NCI-H345 treated with DMSO at 0.1 percent for 48 hours (cell line): Measurements from ENCODE around the gene NAV2.
"Not testable (repeated sequence)": the region's sequence is repeated elsewhere in the genome, so short reads cannot be mapped to it uniquely, and the experiment has no call there.

Experiments used
- DNase-seq: peaks from one replicate; lab custom pipeline; 2025; ENCODE audit not compliant: unreplicated experiment; lab: John Stamatoyannopoulos, UW

Gene NAV2

DNA sequence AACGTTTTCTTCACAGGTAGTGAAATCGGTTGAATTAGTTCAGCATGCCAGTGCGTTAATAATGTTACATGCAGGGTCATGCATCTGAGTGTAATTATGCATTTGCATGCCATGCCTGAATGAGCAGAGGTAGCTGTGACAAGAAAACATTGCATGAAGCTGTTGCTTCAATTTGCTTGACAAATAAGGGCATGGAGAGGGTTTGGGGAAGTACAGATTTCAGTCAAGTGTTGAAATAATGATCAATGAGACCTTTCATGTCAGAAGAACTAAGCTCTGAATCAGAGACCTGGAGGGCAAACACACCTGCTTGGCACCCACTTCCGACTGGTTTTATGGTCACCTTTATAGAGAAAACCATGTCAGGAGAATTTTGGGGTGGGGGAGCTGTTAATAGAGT is 226.2 kb downstream of the NAV2 start:
- no peak for DNase-seq

DNA sequence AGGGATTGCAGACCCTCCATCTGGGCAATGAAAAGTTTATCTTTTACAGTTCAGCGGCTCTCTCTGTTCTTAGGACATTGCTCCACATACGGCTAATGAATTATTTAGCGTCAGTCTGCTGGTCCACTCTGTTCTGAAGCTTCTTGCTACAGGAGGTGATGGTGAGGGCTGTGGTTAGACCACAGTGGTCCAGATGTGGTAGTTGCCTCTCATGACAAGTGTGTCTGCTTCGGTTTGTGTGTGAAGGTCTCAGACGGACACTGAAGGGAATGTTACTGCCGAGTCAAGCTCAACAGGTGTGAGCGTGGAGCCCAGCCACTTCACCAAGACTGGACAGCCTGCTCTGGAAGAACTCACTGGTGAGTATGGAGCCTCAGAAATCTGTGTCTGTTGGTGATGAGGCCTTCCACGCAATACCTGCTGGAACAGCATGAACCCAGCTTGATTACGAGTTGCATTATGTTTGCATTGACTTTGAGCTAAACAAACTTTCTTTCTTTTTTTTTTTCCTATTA is 226.8 kb downstream of the NAV2 start:
- DNase-seq: no peak

DNA sequence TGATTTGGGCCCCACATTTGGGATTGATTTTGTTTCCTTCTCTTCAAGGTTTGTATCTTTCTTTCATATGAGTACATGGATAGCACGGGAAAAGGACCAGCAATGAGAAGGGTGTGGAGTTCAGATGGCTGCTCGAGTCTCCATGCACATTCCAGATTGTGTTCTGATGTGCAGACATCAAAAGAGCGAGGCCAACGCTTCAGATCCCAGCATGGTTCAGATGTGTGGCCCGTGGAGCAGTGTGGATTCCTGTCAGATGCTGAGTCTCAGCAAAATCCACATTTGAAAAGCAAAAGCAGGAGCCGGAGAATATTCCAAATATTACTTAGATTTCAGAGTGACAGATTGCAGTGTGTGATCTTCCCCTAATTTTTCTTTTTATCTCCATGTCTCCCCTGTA is 228.2 kb downstream of the NAV2 start:
- no peak for DNase-seq

DNA sequence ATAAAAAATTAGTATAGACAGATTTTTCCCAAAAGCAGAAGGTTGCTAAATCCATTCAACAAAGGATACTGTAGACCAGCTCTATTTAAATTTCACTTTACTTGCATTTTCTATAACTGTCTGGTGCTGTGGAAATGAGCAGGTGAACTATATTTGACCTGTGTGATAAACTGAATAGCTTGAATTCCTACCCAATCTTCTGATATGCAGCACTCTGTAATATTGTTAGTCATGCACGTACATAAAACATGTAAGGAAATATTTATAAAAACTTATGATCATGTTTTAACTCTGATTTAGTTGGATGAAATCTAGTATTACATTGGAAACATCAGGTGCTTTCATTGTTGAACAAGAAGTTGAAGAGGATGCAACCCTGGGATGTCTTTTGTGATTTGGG is 234.0 kb downstream of the NAV2 start:
- DNase-seq: no peak

DNA sequence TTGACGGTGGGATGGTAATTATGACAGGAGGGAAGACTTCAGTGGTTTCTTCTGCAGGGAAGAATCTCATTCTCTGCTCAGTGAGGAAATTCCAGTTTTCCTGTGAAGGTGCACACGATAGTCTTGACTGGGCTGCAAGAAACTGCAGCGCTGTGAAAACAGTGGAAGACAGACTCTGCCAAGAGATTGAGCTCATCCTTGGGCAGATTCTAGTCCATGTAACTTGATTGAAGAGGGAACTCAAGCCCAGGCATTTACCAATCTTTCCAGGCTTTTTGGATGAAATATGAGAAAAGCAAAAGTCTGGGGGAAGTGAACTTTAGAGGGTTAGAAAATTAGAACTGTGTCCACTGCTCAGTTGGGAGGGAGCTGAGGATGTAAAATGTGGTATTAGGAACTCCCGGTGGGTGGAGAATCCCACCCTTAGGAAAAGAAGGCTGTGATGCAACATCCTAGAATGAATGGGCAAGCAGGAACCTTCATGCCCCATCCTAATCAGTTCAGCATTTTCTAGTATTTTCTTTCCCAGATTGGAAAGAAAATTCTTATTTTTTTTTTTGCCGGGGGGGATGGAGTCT is 235.0 kb downstream of the NAV2 start:
- no peak for DNase-seq

DNA sequence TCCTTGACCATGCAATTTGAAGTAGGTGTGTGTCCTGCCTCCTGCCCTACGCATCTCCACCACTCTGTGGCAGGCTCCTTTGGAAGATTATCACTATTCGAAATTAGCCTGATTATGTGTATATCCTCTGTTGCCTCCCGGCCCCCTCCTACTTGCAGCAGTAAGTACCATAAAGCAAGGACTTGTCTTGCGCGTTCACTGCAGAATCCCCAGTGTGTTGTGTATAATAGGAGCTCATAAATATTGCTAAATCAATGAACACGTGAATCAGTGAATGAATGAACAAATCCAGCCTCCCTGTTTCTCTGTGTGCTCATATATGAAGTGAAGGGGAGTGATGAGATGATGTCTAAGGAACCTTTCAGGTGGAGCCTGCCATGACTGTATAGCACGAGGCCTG is 237.0 kb downstream of the NAV2 start:
- DNase-seq: no peak

DNA sequence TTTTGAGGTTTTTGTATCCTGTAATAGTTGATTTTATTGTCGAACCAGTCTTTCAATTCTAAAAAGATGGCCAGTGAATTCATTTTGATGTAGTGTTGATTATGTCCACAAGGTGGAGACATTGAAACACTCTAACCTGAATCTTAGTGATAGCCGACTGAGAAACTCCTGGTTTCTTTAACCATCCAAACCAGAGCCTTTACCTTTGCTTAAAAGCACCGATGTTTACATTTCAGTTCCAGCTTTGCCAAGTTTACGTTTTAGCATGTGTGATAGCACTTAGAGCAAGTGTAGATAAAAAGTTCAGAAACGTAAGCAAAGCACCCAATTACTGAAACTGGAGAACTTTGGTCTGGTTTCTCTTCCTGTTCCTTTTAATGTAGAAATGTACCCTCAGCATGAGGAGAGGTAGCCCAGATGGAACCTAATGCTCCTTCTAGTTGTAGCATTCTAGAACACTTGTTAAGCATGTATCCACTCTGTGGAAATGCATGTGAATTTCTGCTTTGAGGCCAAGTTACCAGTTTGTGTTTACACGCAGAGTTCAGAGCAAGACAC is 239.0 kb downstream of the NAV2 start:
- no peak for DNase-seq

DNA sequence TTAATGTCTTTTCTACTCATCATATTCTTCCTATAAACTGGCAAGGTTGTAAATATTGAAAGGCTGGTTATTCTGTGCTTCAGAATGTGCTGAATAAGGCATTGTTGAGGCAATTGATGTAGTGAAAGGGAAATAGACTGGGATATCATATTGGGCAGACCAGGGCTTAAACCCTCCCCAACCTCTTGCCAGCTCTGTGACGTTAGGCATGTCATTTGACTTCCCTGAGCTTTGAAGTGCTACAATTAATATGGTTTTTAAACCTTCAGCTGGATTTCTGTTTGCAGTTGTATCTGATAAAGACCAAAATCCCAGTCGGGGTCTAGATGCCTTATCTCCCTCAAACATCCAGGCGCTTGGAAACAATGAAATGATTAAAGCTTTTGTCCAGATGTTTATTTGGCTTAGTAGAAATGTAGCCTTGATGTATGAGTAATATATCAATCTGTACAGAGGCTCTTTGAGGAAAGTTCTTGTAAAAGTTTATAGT is 239.5 kb downstream of the NAV2 start:
- DNase-seq: no peak

DNA sequence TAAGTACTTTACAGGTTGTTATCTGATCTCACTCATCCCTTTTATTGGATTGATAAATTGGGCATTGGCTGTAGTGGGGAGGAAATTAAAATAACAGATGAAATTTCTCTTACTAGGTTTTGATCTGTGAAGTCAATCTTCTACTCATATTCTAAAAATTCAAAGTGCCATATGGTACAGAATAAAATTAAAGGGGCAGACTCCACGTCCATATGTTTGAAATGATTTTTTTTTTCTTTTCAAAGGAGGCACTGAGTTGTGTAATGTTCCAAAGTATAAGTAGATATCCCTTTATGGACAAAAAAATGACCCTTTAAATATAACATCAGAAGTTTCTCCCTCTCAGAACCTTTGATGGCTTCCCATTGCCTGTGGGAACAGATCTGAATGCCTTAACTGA is 240.3 kb downstream of the NAV2 start:
- DNase-seq: no peak

DNA sequence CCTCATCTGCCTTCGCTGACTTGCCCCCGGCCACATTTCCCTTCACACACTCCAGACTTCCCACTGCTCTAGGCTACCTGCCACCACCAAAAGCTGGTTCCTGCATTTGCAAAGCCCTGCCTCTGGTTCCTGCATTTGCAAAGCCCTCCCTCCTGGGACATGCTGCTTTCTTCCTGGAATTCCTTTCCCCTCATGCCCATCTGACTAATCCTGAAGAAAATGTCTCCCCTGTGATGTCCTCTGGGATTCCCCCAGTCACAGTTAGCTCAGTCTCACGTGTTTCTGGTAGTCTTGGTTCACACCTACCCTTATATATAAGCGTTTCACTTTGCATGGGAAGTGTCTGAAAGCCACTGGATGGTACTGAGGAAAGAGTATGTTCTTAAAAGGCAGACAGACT is 240.7 kb downstream of the NAV2 start:
- DNase-seq: no peak

DNA sequence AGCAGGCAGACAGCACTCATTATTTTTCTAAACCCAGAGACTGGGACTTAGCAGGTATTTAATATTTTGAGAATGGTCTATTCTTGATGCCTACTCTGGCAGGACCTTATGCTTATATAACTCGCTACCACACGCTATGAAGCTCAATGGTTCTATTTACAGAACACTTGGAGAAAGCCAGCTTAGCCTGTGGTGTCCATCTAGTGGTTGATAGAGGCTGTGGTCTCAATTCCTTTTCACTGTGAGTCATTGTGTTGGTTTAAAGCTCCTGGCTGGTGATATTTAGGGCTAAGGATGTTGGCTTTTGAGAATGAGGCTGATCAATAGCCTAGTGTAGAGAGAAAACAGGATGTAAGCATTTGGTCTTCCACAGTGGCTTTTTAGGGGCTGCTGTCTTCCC is 241.3 kb downstream of the NAV2 start:
- DNase-seq: no peak

DNA sequence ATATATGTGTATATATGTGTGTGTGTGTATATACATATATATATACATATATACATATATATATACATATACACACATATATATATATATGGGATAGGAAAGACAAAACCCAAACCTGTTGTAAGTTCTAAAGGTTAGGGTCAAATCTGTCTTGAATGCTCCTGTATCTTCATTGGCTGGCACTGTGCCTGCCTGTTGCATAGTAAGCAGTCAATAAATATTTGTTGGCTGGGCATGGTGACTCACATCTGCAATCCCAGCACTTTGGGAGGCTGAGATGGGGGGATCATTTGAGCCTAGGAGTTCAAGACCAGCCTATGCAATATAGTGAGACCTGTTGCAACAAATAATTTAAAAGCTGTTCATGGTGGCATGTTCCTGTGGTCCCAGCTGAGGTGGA is 242.3 kb downstream of the NAV2 start:
- DNase-seq: no peak

DNA sequence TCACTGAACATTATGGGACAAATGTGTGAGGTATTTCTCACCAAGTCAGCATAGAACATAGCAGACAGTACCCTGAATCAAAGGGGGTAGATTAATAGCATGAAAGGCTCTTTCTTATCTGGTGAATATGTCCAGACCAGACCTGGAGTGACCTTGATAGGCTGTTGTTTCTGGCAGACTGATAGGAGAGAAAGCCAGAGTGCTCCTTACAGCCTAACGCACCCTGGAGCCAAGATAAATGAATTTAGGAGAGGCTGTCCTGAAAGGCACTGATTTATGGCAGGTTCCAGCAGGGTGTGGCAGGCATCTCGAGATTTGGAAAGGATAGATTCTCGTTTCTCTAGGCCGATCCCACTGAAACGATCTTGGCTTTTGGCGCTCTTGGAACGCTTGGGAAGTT is 243.0 kb downstream of the NAV2 start:
- DNase-seq: no peak

DNA sequence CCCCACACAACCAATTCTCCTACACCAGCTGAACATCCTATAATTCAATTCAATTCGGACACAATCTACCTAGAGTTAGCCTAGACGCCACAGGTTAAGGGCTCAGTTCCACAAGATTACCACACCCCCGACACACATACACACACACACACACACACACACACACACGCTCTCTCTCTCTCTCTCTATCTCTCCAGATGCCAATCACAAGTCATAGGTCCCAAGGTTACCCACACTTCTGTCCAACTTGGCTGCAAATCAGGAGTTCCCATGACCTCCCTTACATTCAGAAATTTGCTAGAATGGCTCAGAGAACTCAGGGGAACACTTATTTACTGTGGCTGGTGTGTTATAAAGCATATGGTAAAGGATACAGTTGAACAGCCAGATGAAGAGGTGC is 243.6 kb downstream of the NAV2 start:
- no peak for DNase-seq

DNA sequence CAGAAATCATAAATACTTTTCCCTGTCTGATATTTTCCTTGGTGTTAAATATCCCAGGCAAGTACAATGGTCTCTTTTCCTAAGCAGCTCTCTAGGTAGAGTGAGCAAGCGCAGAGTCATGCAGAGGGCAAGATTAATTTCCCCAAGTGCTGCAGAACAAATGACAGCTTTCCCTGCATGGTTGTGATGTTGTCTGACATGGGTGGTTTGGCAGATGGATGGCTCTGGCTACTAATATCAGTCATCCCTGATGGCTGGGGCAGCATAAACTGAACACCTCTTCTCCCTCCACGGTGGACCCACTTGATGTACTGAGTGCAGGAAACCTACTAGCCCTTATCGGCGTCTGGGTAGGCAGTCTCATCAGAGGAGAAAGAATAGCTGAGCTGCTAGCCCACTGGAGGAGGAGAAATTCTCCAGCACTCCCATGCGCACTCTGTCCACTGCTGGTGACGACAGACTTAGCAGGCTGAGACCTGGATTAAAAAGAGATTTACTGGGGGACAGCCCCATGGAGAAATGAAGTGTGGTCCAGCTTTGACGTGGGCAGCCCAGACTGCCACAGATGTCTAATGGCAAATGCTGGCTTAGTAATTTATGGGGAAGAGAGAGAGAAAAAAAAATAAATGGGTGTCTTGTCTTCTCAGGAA is 244.8 kb downstream of the NAV2 start:
- DNase-seq: no peak

DNA sequence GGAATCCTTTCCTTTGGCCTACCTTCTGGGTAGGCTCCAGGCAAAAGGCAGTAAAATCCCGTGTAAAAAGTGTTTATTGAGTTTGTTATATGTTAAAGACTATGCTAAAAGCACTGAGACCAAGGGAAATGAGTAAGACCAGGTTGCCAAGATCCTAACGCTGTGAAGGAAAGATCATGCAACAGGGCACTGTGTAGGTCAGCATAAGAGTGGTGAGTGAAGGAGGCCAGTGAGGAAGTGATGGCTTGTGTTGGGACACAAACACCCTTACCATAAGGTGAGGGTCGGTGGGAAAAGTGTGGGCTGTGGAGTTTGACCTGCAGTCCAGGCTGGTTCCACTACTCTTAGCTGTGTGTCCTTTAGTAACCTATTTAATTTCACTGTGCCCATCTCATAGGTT is 245.6 kb downstream of the NAV2 start:
- DNase-seq: no peak

DNA sequence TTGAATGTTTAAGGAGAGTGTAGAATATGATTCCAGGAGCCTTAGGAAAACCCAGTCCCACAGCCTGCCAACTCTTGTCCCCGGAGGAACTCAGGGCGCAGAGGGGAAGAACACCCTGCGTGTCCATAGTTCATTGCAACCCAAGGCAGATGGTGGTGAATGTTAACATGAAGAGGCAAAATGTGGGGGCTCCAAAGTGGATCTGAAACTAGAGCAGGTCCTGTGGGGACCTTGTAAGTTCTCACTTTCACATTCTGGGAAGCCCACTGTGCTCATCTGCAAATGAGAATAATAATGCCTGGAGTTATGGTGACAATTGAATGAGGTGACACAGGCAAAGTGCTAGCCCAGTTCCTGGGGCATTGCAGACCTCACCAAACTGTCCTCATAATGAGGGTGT is 246.6 kb downstream of the NAV2 start:
- DNase-seq: no peak

DNA sequence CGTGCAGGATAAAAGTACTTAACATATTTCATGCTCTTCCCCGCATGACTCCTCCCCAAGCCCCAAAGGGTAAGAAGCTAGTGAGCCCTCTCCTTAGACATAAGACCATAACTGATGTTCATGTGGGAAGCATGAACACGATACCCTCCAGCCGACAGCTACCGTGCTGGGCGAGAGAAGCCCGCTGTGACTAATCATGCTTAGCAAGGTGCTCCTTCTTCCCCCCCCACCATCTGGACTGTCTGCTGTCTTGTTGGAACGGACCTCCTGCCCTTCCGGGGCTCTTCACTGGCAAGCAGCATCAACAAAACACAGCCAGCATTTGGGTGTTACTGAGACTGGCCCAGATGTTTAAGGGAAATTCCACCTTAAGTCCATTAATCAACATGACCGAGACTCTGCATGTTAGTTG is 247.0 kb downstream of the NAV2 start:
- no peak for DNase-seq

DNA sequence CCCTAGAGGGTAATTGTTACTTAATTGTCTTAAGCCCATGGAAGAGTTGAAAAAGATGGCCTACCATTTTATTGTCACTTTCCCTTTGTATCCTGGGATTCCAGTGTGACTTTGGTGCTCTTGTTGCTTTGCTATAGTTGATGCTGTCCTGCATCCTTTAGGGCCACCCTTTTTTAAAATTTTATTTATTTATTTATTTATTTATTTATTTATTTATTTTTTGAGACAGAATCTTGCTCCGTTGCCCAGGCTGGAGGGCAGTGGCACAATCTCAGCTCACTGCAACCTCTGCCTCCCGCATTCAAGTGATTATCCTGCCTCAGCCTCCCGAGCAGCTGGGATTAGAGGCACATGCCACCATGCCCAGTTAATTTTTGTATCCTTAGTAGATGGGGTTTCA is 247.8 kb downstream of the NAV2 start:
- DNase-seq: not testable (repeated sequence)

DNA sequence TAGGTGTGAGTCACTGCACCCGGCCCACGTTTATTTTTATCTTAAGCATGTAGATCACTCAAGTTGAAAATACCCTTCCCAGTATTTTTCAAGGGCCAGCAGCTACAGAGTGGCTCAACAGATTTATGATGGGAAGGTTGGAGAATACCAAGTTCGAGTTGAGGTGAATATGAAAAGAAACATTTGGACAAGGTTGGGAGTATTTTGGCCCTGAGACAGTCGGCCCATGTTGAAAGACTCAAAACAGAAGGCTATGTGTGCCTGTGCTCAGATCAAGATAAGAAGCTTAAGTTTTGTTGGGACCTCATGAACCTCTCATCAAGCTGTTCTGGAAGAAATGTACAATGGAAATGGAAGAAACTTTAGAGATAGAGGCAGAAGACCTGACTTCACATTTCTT is 248.6 kb downstream of the NAV2 start:
- no peak for DNase-seq

DNA sequence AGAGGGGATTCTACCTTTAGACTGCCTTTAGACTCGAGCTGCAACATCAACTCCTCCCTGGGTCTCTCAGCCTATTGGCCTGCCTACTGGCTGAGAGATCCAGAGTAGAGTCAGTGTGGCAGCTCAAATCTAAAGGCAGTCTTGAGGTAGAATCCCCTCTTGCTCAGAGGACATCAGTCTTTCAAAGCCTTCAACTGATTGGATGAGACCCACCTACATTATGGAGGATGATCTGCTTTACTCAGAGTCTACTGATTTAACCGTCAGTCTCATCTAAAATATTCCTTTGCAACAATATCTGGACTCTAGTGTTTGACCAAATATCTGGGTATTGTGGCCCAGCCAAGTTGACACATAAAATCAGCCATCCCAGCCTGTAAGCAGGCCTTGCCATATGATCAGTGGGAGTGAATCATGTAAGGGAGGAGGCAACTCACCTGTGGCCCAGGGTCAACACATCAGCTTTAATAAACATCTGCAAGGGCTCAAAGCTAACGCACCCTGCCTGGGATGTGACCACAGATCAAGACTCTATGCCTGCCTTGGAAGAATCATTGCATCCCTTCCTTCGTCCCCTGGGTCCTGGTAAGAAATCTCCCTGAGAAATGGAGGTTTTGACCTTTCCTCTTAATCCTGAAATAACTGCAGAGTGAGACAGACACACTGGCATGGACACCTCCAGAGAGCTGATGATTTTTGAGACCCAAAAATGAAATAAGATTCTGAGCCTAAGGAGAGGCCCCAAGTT is 249.6 kb downstream of the NAV2 start:
- DNase-seq: no peak

DNA sequence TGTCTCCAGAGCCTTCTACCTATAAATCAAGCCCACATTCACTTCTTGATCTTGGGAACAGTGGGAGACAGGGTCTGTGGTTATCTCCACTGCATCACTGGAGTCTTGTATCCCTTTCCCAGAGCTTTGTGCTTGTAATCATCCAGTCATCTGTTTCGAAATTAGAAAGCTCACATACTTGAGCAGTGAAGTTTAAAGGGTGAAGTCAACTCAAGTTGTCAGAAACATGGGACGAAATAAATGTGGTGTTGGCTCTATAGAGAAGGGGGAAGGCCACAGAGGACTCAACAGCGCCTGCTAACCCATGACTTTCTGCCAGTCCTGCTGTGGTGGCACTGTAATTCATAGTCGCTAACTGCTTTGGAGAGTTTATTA is 250.2 kb downstream of the NAV2 start:
- DNase-seq: no peak
